ENCODE measurements around the gene CCDC117. TPM values are rescaled to one million over a fixed set of nuclear protein-coding genes. Genes with fewer than 3 reads are reported as not detected.
A peak's percentile ranks its signal among the peaks of the same experiment; 100 is the strongest.

The CCDC117 gene, protein sequence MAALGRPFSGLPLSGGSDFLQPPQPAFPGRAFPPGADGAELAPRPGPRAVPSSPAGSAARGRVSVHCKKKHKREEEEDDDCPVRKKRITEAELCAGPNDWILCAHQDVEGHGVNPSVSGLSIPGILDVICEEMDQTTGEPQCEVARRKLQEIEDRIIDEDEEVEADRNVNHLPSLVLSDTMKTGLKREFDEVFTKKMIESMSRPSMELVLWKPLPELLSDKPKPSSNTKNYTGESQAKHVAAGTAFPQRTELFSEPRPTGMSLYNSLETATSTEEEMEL
- total RNA-seq = 10 to 100 TPM in 3 of 4 donors, 1 to 10 TPM in 1; 9.8 to 15.4 (median 14.4) TPM

DNA sequence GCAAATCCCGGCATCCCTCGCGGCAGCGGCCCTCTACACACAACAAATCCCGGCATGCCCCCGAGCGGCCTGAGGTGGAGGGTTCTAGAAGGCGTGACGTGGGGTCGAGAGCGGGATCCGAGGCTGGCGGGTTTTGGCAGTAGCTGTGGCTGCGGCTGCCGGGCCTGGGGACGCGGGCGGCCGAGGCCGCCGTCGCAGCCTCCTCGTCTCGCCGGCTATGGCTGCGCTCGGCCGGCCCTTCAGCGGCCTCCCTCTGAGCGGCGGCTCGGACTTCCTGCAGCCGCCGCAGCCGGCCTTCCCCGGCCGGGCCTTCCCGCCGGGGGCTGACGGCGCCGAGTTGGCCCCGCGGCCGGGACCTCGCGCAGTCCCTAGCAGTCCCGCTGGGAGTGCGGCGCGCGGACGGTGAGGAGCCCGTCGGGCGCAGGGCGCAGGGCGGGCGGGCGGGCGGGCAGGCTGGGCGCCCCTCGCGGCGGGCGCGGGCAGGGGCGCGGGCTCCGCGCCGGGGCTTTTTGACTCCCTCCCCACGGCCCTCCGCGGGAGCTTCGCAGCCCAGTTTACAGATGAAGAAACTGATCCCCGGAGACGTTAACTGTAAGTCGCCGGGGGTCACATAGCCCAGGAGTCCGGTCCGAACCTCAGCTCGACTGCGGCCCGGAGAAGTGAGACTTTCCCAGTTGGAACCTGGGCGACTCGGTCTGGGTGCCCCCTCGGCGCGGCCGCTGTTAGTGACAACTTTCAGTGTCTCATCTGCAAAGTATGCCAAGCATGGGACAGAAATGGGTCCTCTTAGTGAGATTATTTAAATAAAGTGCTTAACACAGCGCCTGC, at the start of gene CCDC117:
Gene CCDC117, plus strand, starts transcription at position 63 of the 828 bp plus-strand sequence. Its CDS starts 155 bp downstream, at position 218.
- DNase-seq = peak; percentile 88
- peak in 3 of 4 donors; percentile 46 to 83 (median 66) for TF ChIP-seq POLR2A (IDR thresholded peaks at IDR 0.05)
- TF ChIP-seq, protein P1, sequence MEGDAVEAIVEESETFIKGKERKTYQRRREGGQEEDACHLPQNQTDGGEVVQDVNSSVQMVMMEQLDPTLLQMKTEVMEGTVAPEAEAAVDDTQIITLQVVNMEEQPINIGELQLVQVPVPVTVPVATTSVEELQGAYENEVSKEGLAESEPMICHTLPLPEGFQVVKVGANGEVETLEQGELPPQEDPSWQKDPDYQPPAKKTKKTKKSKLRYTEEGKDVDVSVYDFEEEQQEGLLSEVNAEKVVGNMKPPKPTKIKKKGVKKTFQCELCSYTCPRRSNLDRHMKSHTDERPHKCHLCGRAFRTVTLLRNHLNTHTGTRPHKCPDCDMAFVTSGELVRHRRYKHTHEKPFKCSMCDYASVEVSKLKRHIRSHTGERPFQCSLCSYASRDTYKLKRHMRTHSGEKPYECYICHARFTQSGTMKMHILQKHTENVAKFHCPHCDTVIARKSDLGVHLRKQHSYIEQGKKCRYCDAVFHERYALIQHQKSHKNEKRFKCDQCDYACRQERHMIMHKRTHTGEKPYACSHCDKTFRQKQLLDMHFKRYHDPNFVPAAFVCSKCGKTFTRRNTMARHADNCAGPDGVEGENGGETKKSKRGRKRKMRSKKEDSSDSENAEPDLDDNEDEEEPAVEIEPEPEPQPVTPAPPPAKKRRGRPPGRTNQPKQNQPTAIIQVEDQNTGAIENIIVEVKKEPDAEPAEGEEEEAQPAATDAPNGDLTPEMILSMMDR (IDR thresholded peaks at IDR 0.05) = peak in 4 of 6 experiments; percentile 6 to 32 (median 26)
- no peaks in the 10 kb centered on the region for H3K27me3 ChIP-seq
- H3K9me3 ChIP-seq = no peaks in the 10 kb centered on the region
- H3K36me3 ChIP-seq = peaks cover 0 to 35% (median 0%) of the 10 kb centered on the region in 3 donors
- peak within 1 kb of the TSS; percentile 80 to 97 (median 92) for H3K4me3 ChIP-seq
- H3K27ac ChIP-seq = peak within 1 kb of the TSS; percentile 95 to 99 (median 98)
- H3K4me1 ChIP-seq = peaks cover 0 to 58% (median 11%) of the 10 kb centered on the region in 3 donors
- intact Hi-C loops (cut with DNase I) = no loop called here
- 0% methylated on average over 1 to 5 of the region's 92 CpGs for WGBS, 2 donors

DNA sequence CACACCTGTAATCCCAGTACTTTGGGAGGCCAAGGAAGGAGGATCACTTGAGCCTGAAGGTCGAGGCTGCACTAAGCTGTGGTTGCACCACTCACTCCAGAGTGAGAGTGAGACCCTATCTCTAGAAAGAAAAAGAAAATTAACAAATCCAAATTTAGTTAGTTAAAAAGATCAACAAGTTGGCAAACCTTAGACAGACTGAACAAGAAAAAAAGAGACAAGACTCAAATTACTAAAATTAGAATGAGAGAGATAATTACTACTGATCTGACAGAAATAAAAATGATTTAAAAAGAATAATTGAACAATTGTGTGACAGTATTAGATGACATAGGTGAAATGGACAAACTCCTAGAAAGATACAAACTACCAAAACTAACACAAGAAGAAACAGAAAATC, 44.5 kb upstream of the CCDC117 start:
- intact Hi-C loops (cut with DNase I) = no loop called here
- TF ChIP-seq, protein P1 (IDR thresholded peaks at IDR 0.05) = no peak
- TF ChIP-seq POLR2A (IDR thresholded peaks at IDR 0.05) = no peak
- peaks cover 0 to 7% (median 0%) of the 10 kb centered on the region in 3 donors for H3K4me1 ChIP-seq
- H3K36me3 ChIP-seq = peaks cover 0 to 35% (median 0%) of the 10 kb centered on the region in 3 donors
- WGBS, 2 donors = 78 to 85% methylated on average over 1 of the region's 1 CpG
- no peak for DNase-seq
- no peaks in the 10 kb centered on the region for H3K9me3 ChIP-seq
- no peak overlapping the region for H3K27ac ChIP-seq
- no peak overlapping the region for H3K4me3 ChIP-seq
- no peaks in the 10 kb centered on the region for H3K27me3 ChIP-seq

DNA sequence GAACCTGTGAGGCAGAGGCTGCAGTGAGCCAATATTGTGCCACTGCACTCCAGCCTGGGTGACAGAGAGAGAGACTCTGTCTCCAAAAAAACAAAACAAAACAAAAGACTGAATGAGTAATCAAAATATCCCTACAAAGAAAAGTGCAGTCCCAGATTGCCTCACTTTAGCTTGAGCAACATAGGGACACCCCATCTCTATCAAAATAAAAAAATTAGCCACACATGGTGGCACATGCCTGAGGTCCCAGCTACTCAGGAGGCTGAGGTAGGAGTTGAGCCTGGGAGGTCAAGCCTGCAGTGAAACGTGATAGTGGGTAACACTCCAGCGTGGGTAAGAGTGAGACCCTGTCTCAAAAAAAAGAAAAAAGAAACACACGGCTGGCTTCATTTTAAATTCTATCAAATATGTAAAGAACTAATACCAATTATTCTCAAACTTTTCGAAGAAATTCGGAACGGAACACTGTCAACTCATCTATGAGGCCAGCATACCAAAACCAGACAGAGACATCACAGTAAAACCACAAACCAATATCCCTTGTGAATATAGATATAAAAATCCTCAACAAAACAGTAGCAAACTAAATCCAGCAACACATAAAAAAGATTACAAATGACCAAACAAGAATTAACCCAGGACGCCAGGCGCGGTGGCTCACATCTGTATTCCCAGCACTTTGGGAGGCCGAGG, 43.7 kb upstream of the CCDC117 start:
- no peak for DNase-seq
- H3K27me3 ChIP-seq = no peaks in the 10 kb centered on the region
- 89 to 92% methylated on average over 10 of the region's 10 CpGs for WGBS, 2 donors
- H3K36me3 ChIP-seq = peaks cover 0 to 31% (median 0%) of the 10 kb centered on the region in 3 donors
- H3K9me3 ChIP-seq = no peaks in the 10 kb centered on the region
- H3K4me1 ChIP-seq = peaks cover 0 to 7% (median 0%) of the 10 kb centered on the region in 3 donors
- intact Hi-C loops (cut with DNase I) = no loop called here
- TF ChIP-seq POLR2A (IDR thresholded peaks at IDR 0.05) = no peak
- TF ChIP-seq, protein P1 (IDR thresholded peaks at IDR 0.05) = no peak
- no peak overlapping the region for H3K4me3 ChIP-seq
- H3K27ac ChIP-seq = no peak overlapping the region

DNA sequence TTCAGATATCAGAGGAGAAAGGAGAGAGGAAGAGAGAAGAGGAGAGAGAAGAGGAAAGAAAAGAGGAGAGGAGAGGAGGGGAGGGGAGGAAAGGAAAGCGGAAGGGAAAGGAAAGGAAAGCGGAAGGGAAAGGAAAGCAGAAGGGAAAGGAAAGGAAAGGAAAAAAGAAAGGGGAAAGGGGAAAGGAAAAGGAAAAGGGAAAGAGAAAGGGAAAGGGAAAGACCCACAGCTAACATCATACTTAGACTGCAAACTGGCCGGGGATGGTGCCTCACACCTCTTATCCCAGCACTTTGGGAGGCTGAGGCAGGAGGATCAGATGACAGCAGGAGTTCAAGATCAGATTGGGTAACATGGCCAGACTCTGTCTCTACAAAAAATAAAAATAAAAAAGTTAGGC, 42.3 kb upstream of the CCDC117 start:
- Histone ChIP-seq H3K27me3 (no peaks in the 10 kb centered on the region), H3K4me3 (no peak overlapping the region), H3K4me1 (peaks cover 0 to 7% (median 0%) of the 10 kb centered on the region in 3 donors), H3K9me3 (no peaks in the 10 kb centered on the region), H3K27ac (peak overlapping the region in 1 of 4 donors; percentile 3), H3K36me3 (peaks cover 0 to 24% (median 0%) of the 10 kb centered on the region in 3 donors)
- intact Hi-C loops (cut with DNase I) = no loop called here
- TF ChIP-seq, protein P1 (IDR thresholded peaks at IDR 0.05) = no peak
- TF ChIP-seq POLR2A (IDR thresholded peaks at IDR 0.05) = no peak
- DNase-seq = no peak
- WGBS, 2 donors = 87 to 93% methylated on average over 3 of the region's 3 CpGs
